IMR-90 (cell line): Measurements from ENCODE around the gene TMEM63B. TPM values are rescaled to one million over a fixed set of nuclear protein-coding genes. Genes with fewer than 3 reads are reported as not detected.

Source experiments
- ATAC-seq: fragments of 200-7000 bp; cut with Tn5 transposase; 2 replicates; pipeline ENCODE4 v1.9.1; 2020; ENCODE audit warnings: low read depth, mild to moderate bottlenecking, moderate library complexity
- BruUV-seq: library from RNA; stranded (reverse); fragments of 400-500 nt; replicated peaks from 2 replicates; lab custom pipeline; 2021; lab: Mats Ljungman, UMichigan
- CTCF ChIA-PET: fragments of 300-600 bp; formaldehyde crosslinking; extraction: SDS; loops from one replicate; lab custom pipeline; 2021; ENCODE audit warnings: antibody characterized with exemption; lab: Yijun Ruan, JAX
- POLR2A ChIA-PET: fragments of 300-600 bp; sonication (Branson Sonifier 250); formaldehyde crosslinking; loops from one replicate; lab custom pipeline; 2022; ENCODE audit warnings: antibody characterized with exemption; ENCODE audit not compliant: unreplicated experiment; lab: Charles Lee
- DNase-seq: peaks from one replicate; pipeline ENCODE4 v3.0.0; 2013
- H2AFZ ChIP-seq: replicated peaks from 2 replicates; pipeline ENCODE3; 2013; ENCODE audit warnings: low read length, mild to moderate bottlenecking; ENCODE audit not compliant: poor library complexity
- H2AK5ac ChIP-seq: 2 replicates; pipeline ENCODE4 v1.6.1; 2013; ENCODE audit warnings: low read depth, low read length, inconsistent platforms
- H2AK9ac ChIP-seq: replicated peaks from 2 replicates; pipeline ENCODE3; 2013; ENCODE audit warnings: mild to moderate bottlenecking, low read depth, low read length, moderate library complexity; ENCODE audit not compliant: poor library complexity
- H2BK120ac ChIP-seq: 2 replicates; pipeline ENCODE4 v1.6.1; 2013; ENCODE audit warnings: low read depth, low read length, inconsistent platforms
- H2BK15ac ChIP-seq: 3 replicates; pipeline ENCODE4 v1.6.1; 2013; ENCODE audit warnings: low read depth, low read length, inconsistent platforms
- H2BK20ac ChIP-seq: 2 replicates; pipeline ENCODE4 v1.6.1; 2013; ENCODE audit warnings: low read depth, mild to moderate bottlenecking, inconsistent platforms, low read length, moderate library complexity
- H2BK5ac ChIP-seq: 2 replicates; pipeline ENCODE4 v1.6.1; 2013; ENCODE audit warnings: mild to moderate bottlenecking, low read depth, low read length, inconsistent platforms; ENCODE audit not compliant: poor library complexity, severe bottlenecking
- H3K14ac ChIP-seq: replicated peaks from 2 replicates; pipeline ENCODE4 v1.6.1; 2013; ENCODE audit warnings: low read depth, low read length, inconsistent platforms
- H3K18ac ChIP-seq: 2 replicates; pipeline ENCODE4 v1.6.1; 2013; ENCODE audit warnings: low read depth, low read length, control low read depth
- H3K23ac ChIP-seq: 2 replicates; pipeline ENCODE4 v1.6.1; 2013; ENCODE audit warnings: low read depth, low read length, inconsistent platforms
- H3K27ac ChIP-seq: 2 replicates; pipeline ENCODE4 v1.5.1; 2013; ENCODE audit warnings: mild to moderate bottlenecking, control low read depth, low read length; ENCODE audit not compliant: insufficient read depth
- H3K27me3 ChIP-seq: 2 replicates; pipeline ENCODE4 v1.6.1; 2013; ENCODE audit warnings: low read length; ENCODE audit not compliant: control insufficient read depth, insufficient read depth
- H3K36me3 ChIP-seq: 2 replicates; pipeline ENCODE4 v1.6.1; 2013; ENCODE audit warnings: low read length, mixed read lengths; ENCODE audit not compliant: control insufficient read depth, insufficient read depth
- H3K4ac ChIP-seq: 2 replicates; pipeline ENCODE4 v1.6.1; 2013; ENCODE audit warnings: low read depth, low read length, inconsistent platforms
- H3K4me1 ChIP-seq: 2 replicates; pipeline ENCODE4 v1.6.1; 2013; ENCODE audit warnings: low read length, mixed read lengths; ENCODE audit not compliant: control insufficient read depth, insufficient read depth
- H3K4me2 ChIP-seq: 2 replicates; pipeline ENCODE4 v1.6.1; 2013; ENCODE audit warnings: low read depth, mild to moderate bottlenecking, control low read depth, low read length, moderate library complexity
- H3K4me3 ChIP-seq: 2 replicates; pipeline ENCODE4 v1.5.1; 2013; ENCODE audit warnings: low read depth, mild to moderate bottlenecking, control low read depth, low read length, moderate library complexity; ENCODE audit not compliant: insufficient read depth
- H3K56ac ChIP-seq: 2 replicates; pipeline ENCODE4 v1.6.1; 2013; ENCODE audit warnings: low read length, inconsistent platforms; ENCODE audit not compliant: insufficient read depth; ENCODE audit errors: extremely low read depth
- H3K79me1 ChIP-seq, 2 experiments: 2 replicates each; pipeline ENCODE4 v1.6.1; 2013; ENCODE audit warnings: low read length in 2 of 2, inconsistent platforms in 1 of 2, low read depth in 1 of 2
- H3K9ac ChIP-seq: 2 replicates; pipeline ENCODE4 v1.6.1; 2013; ENCODE audit warnings: low read depth, low read length, control low read depth
- H3K9me1 ChIP-seq: 2 replicates; pipeline ENCODE4 v1.6.1; 2013; ENCODE audit warnings: low read length, inconsistent platforms; ENCODE audit not compliant: insufficient read depth
- H3K9me3 ChIP-seq: 2 replicates; pipeline ENCODE4 v1.6.1; 2013; ENCODE audit warnings: low read length; ENCODE audit not compliant: control insufficient read depth, insufficient read depth
- H4K20me1 ChIP-seq: 2 replicates; pipeline ENCODE4 v1.6.1; 2013; ENCODE audit warnings: low read length, inconsistent platforms; ENCODE audit not compliant: insufficient read depth
- H4K5ac ChIP-seq: 2 replicates; pipeline ENCODE4 v1.6.1; 2013; ENCODE audit warnings: mild to moderate bottlenecking, low read depth, low read length, control low read depth
- H4K8ac ChIP-seq, 2 experiments: 2 replicates each; pipeline ENCODE4 v1.6.1; 2013; ENCODE audit warnings: low read depth in 2 of 2, low read length in 2 of 2, control low read depth in 1 of 2, inconsistent platforms in 1 of 2
- H4K91ac ChIP-seq: 2 replicates; pipeline ENCODE4 v1.6.1; 2013; ENCODE audit warnings: low read depth, low read length, inconsistent platforms; ENCODE audit not compliant: insufficient read depth
- BHLHE40 ChIP-seq: fragments of 150-350 bp; IDR thresholded peaks from 2 replicates; pipeline ENCODE4 v1.6.1; 2016; ENCODE audit warnings: mild to moderate bottlenecking, low read depth, low read length
- CEBPB ChIP-seq: IDR thresholded peaks from 2 replicates; pipeline ENCODE4 v1.6.1; 2012; ENCODE audit warnings: low read depth, low read length, improper control_type of control experiment
- CHD1 ChIP-seq: IDR thresholded peaks from 2 replicates; pipeline ENCODE4 v1.6.1; 2012; ENCODE audit warnings: low read depth, low read length, improper control_type of control experiment
- ELK1 ChIP-seq: fragments of 150-350 bp; IDR thresholded peaks from 2 replicates; pipeline ENCODE4 v1.6.1; 2016; ENCODE audit warnings: low read depth, mild to moderate bottlenecking, low read length, moderate library complexity, borderline replicate concordance
- FOS ChIP-seq: fragments of 150-350 bp; IDR thresholded peaks from 2 replicates; pipeline ENCODE4 v1.6.1; 2016; ENCODE audit warnings: low read depth, low read length
- MAFK ChIP-seq: IDR thresholded peaks from 2 replicates; pipeline ENCODE4 v1.6.1; 2012; ENCODE audit warnings: low read depth, low read length, improper control_type of control experiment
- MAZ ChIP-seq: IDR thresholded peaks from 2 replicates; pipeline ENCODE4 v1.6.1; 2012; ENCODE audit warnings: low read depth, mild to moderate bottlenecking, low read length, improper control_type of control experiment, moderate library complexity, borderline replicate concordance
- MXI1 ChIP-seq: IDR thresholded peaks from 2 replicates; pipeline ENCODE4 v1.6.1; 2012; ENCODE audit warnings: low read depth, mild to moderate bottlenecking, low read length, moderate library complexity, borderline replicate concordance
- NFE2L2 ChIP-seq: fragments of 150-350 bp; IDR thresholded peaks from 2 replicates; pipeline ENCODE4 v1.6.1; 2016; ENCODE audit warnings: low read depth, mild to moderate bottlenecking, low read length
- POLR2A ChIP-seq: IDR thresholded peaks from 2 replicates; pipeline ENCODE4 v1.6.1; 2012; ENCODE audit warnings: mild to moderate bottlenecking, low read depth, low read length
- RAD21 ChIP-seq: IDR thresholded peaks from 2 replicates; pipeline ENCODE4 v1.6.1; 2012; ENCODE audit warnings: low read length, improper control_type of control experiment
- RCOR1 ChIP-seq: IDR thresholded peaks from 2 replicates; pipeline ENCODE4 v1.6.1; 2012; ENCODE audit warnings: mild to moderate bottlenecking, low read length, improper control_type of control experiment; ENCODE audit not compliant: insufficient replicate concordance
- RFX5 ChIP-seq: IDR thresholded peaks from 2 replicates; pipeline ENCODE4 v1.8.0; 2012; ENCODE audit warnings: low read depth, mild to moderate bottlenecking, low read length, moderate library complexity
- SMC3 ChIP-seq: fragments of 150-350 bp; IDR thresholded peaks from 2 replicates; pipeline ENCODE4 v1.6.1; 2016; ENCODE audit warnings: low read depth, mild to moderate bottlenecking, antibody characterized with exemption, low read length, moderate library complexity
- USF2 ChIP-seq: fragments of 150-350 bp; IDR thresholded peaks from 2 replicates; pipeline ENCODE4 v1.6.1; 2017; ENCODE audit warnings: mild to moderate bottlenecking, antibody characterized with exemption, low read length, low read depth
- WGBS, 2 experiments: methylation state at CpG; one replicate each; pipeline versions ENCODE4 v1.1.5 to v1.1.7; 2013; ENCODE audit warnings: missing lambda C conversion rate in 2 of 2; ENCODE audit not compliant: insufficient read length in 1 of 2; ENCODE audit errors: extremely low coverage in 2 of 2; 5-methylcytosine and 5-hydroxymethylcytosine counted together
- dilution Hi-C: fragments of 300-500 bp; cut with HindIII; formaldehyde crosslinking; loops from one replicate; pipeline ENCODE4 v1.14.3; 2018; ENCODE audit warnings: low sequenced_read_pairs; ENCODE audit not compliant: unreplicated experiment
- in situ Hi-C: fragments of 300-500 bp; cut with MboI; formaldehyde crosslinking; loops from 3 replicates; pipeline ENCODE4 v1.14.3; 2019; ENCODE audit warnings: low sequenced_read_pairs, inconsistent platforms, mixed read lengths
- intact Hi-C: fragments of 100-400 bp; cut with micrococcal nuclease; formaldehyde crosslinking; loops from 2 replicates; pipeline ENCODE4 v1.10.0; 2022
- polyA plus RNA-seq, 3 experiments: library from polyadenylated mRNA; depleted of rRNA; stranded (reverse); fragments of >200 nt; gene quantifications; 2 replicates each; pipeline ENCODE4 v1.2.3, GENCODE V29; 2012; ENCODE audit warnings: low replicate concordance in 1 of 3
- total RNA-seq: library from RNA; depleted of rRNA; stranded (reverse); fragments of >200 nt; gene quantifications from 2 replicates; pipeline ENCODE4 v1.2.3, GENCODE V29; 2012

Gene TMEM63B
- total and polyA plus RNA-seq, 2 of the 4 experiments (the other 2 are of a cell fraction): 12.2 to 42.6 TPM

GRCh38 chr6:44133981-44134711, 6.8 kb downstream of the TMEM63B start:
- ATAC-seq: no peak
- no peaks in the 10 kb centered on the region for H3K9me3 ChIP-seq
- H4K20me1 ChIP-seq: peaks cover 13% of the 10 kb centered on the region
- no peak overlapping the region for H2AFZ ChIP-seq
- POLR2A ChIA-PET: interaction anchor here (0.5 to 1.0 kb wide), 3 partner anchors 9 to 1373 kb away, joined by 3 to 7 read pairs (median 6); no protein-coding TSS in a partner anchor
- in situ Hi-C loops: no loop called here
- dilution Hi-C loops: no loop called here
- intact Hi-C loops: loop anchor here (2.0 kb wide), 1 partner anchor 37 kb away; no protein-coding TSS in a partner anchor
- H3K4me2 ChIP-seq: no peak overlapping the region
- H2BK5ac ChIP-seq: no peak overlapping the region
- no peak overlapping the region for H2BK20ac ChIP-seq
- H3K27me3 ChIP-seq: no peaks in the 10 kb centered on the region
- H3K4me1 ChIP-seq: peaks cover 7% of the 10 kb centered on the region; the same call in 1 of the 2 replicates
- no peak overlapping the region for H3K14ac ChIP-seq
- H3K79me1 ChIP-seq: peaks cover 26 to 54% of the 10 kb centered on the region in 2 experiments
- H4K91ac ChIP-seq: no peak overlapping the region
- H3K4ac ChIP-seq: no peak overlapping the region
- peaks cover 29% of the 10 kb centered on the region for H3K36me3 ChIP-seq
- H2BK15ac ChIP-seq: no peak overlapping the region
- WGBS, 2 experiments: 92% methylated on average over 2 of the region's 12 CpGs; no CpG with 5 or more reads in 1 of the 2 experiments
- DNase-seq: no peak
- H3K18ac ChIP-seq: no peak overlapping the region
- H2AK9ac ChIP-seq: peak overlapping the region; percentile 89
- H2BK120ac ChIP-seq: no peak overlapping the region
- no peak overlapping the region for H3K9ac ChIP-seq
- no peak overlapping the region for H3K27ac ChIP-seq
- no peak overlapping the region for H3K4me3 ChIP-seq
- peaks cover 6% of the 10 kb centered on the region; the same call in 1 of the 2 replicates for H3K9me1 ChIP-seq
- H3K23ac ChIP-seq: no peak overlapping the region
- no peak overlapping the region for H4K8ac ChIP-seq
- no peak overlapping the region for H4K5ac ChIP-seq
- no TSS peak for BruUV-seq
- H3K56ac ChIP-seq: no peak overlapping the region
- CTCF ChIA-PET: interaction anchor here (0.6 kb wide), 1 partner anchor 70 kb away, joined by 4 read pairs; no protein-coding TSS in a partner anchor
- no peak overlapping the region for H2AK5ac ChIP-seq
- TF ChIP-seq NFE2L2: no peak
- no peak for TF ChIP-seq MAZ
- TF ChIP-seq MXI1: no peak
- TF ChIP-seq USF2: no peak
- no peak for TF ChIP-seq BHLHE40
- TF ChIP-seq CHD1: no peak
- TF ChIP-seq RCOR1: no peak
- no peak for TF ChIP-seq RAD21
- no peak for TF ChIP-seq RFX5
- TF ChIP-seq FOS: no peak
- TF ChIP-seq POLR2A: no peak
- no peak for TF ChIP-seq ELK1
- no peak for TF ChIP-seq MAFK
- TF ChIP-seq CEBPB: no peak
- TF ChIP-seq SMC3: no peak
